NCI-H1417 treated with DMSO at 0.1 percent for 48 hours (cell line): ENCODE results near the gene SFXN2.
"Not testable (repeated sequence)": the region's sequence is repeated elsewhere in the genome, so short reads cannot be mapped to it uniquely, and the experiment has no call there.

Experiments used
- DNase-seq: peaks from one replicate; lab custom pipeline; 2025; lab: John Stamatoyannopoulos, UW

SFXN2 gene

GRCh38 chr10:102720337-102720736, 5.9 kb downstream of the SFXN2 start:
- no peak for DNase-seq

GRCh38 chr10:102720775-102721301, 6.4 kb downstream of the SFXN2 start:
- DNase-seq = no peak

- DNase-seq = no peak
These were observed 7.5 kb downstream of the SFXN2 start for GRCh38 chr10:102721954-102722353.

GRCh38 chr10:102723989-102724388, 9.6 kb downstream of the SFXN2 start:
- no peak for DNase-seq

- no peak for DNase-seq
These were observed 11.8 kb downstream of the SFXN2 start for GRCh38 chr10:102726274-102726673.

- DNase-seq = no peak
These were observed 12.8 kb downstream of the SFXN2 start for GRCh38 chr10:102727037-102727818.

GRCh38 chr10:102729029-102730026, 14.9 kb downstream of the SFXN2 start:
- DNase-seq = no peak

- no peak for DNase-seq
These were observed 16.9 kb downstream of the SFXN2 start for GRCh38 chr10:102731222-102731800.

- DNase-seq = no peak
These were observed 18.2 kb downstream of the SFXN2 start for GRCh38 chr10:102732661-102733060.

GRCh38 chr10:102735065-102735562, 20.7 kb downstream of the SFXN2 start:
- DNase-seq = no peak

- no peak for DNase-seq
These were observed 24.3 kb downstream of the SFXN2 start for GRCh38 chr10:102738692-102739121.

GRCh38 chr10:102740229-102740628, 25.8 kb downstream of the SFXN2 start:
- no peak for DNase-seq

- DNase-seq = no peak
These were observed 27.3 kb downstream of the SFXN2 start for GRCh38 chr10:102741726-102742237.

- not testable (repeated sequence) for DNase-seq
These were observed 27.9 kb downstream of the SFXN2 start for GRCh38 chr10:102742313-102742712.

GRCh38 chr10:102743078-102743587, 28.7 kb downstream of the SFXN2 start:
- no peak for DNase-seq

- peak; percentile 91 for DNase-seq
These were observed 29.3 kb downstream of the SFXN2 start, which contains the start of gene WBP1L for GRCh38 chr10:102743588-102744373. Gene WBP1L (plus strand): TSS chr10:102743948. CDS start chr10:102744054, 106 bp downstream.

- DNase-seq = no peak
These were observed 30.1 kb downstream of the SFXN2 start for GRCh38 chr10:102744374-102745051.

- no peak for DNase-seq
These were observed 30.7 kb downstream of the SFXN2 start for GRCh38 chr10:102745157-102745556.

- DNase-seq = no peak
These were observed 38.0 kb downstream of the SFXN2 start for GRCh38 chr10:102752266-102752930.
